GM23338 (cell line): ENCODE results near the gene RAD51B.

ENCODE experiments used
- CTCF ChIP-seq, 2 experiments: fragments of 200-600 bp in 1 of 2; sonication (generic) in 1 of 2; conservative IDR thresholded peaks; 2 replicates each; pipeline versions ENCODE4 v1.5.1 to v1.6.1; 2016 to 2017; ENCODE audit warnings: antibody characterized with exemption in 2 of 2, low read depth in 2 of 2, mild to moderate bottlenecking in 2 of 2, moderate library complexity in 1 of 2
- EZH2phosphoT487 ChIP-seq: fragments of 200-600 bp; sonication (generic); IDR thresholded peaks from one replicate; pipeline ENCODE4 v1.8.1; 2018; ENCODE audit warnings: antibody characterized with exemption; ENCODE audit not compliant: unreplicated experiment
- POLR2AphosphoS5 ChIP-seq: IDR thresholded peaks from 2 replicates; pipeline ENCODE4 v1.6.1; 2016; ENCODE audit warnings: antibody characterized with exemption, low read depth

- no peak for TF ChIP-seq CTCF (conservative IDR thresholded peaks at IDR 0.05; ENCODE audit: low read depth in 2 of 2)
- TF ChIP-seq POLR2AphosphoS5, result no peak
- no peak for TF ChIP-seq EZH2phosphoT487
Observed at GRCh38 chr14:68501614-68502052, 682.1 kb downstream of the RAD51B start.
